Measurements from ENCODE around the gene MYL2.

The MYL2 gene

DNA sequence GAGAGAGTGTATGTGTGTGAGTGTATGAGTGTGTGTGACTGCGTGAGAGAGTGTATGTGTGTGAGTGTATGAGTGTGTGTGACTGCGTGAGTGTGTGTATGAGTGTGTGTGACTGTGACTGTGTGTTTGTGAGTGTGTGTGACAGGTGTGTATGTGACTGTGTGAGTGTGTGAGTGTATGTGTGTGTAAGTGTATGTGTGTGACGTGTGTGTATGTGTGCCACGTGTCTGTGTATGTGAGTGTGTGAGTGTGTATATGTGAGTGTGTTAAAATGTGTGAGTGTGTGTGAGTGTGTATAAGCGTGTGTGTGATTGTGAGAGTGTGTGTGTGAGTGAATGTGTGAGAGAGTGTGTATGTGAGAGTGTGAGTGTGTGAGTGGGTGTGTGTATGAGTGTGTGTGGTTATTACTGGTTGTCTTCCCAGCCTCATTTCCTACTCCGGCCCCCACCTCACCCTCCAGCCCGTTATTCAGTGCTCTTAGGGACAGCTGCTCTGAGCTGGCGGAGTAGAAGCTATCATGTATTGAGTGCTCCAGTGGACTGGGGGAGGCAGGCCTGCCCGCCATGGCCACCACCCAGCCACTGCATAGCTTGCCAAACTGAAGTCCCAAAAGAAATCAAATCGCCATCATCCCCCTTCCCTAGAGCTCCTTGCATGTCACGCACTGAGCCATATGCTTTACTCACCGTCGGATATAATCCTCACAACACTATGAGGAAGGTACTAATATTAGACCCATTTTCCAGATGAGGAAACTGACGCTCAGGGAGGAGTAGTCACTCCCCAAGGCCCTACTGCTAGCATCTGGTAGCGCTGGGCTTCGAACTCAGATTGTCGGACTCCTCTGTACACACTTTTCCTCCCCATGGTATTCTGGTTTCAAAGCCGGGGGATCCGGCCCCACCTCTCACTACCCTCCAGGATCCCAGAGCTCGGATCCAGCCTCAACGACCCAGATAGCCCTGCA lies 10.3 kb upstream of the MYL2 start:
- DNase-seq (ENCODE audit: low spot score) = no peak

DNA sequence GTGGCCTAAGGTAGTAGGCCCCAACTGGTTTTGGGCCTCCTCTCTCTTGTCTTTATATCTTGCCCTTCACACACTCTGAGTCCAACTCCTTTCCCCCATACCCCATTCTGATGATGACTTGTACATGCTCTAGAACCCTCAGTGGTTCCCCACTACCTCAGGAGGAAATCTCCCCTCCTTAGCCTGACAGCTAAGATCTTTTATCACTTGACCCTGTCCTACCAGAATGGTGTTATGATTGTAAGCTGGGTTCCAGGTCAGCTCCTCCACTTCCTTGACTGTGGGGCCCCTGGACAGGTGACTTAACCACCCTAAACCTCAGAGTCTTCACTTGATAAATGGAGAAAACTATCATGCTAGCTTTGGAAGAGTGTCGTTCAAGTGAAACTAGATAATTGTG lies 9.4 kb upstream of the MYL2 start:
- no peak for DNase-seq (ENCODE audit: low spot score)

DNA sequence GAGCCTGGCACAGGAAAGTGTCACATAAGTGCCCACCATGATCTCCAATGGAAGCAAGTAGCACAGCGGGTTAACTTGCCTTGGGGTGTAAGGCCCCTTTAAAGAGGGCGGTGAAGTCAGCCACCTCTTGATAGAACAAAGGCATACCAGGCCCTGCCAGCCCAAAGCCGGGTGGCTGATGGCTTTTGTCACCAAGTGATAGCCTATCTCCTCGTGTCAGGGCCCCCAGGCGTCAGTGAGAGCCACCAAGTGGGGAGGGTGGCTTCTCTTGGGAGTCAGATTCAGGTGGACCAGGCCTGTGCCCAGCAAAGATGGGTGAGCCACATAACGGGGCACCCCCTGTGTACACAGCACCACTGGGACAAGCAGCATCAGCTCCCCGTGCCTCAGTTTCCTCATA lies 8.3 kb upstream of the MYL2 start:
- no peak for DNase-seq (ENCODE audit: low spot score)

DNA sequence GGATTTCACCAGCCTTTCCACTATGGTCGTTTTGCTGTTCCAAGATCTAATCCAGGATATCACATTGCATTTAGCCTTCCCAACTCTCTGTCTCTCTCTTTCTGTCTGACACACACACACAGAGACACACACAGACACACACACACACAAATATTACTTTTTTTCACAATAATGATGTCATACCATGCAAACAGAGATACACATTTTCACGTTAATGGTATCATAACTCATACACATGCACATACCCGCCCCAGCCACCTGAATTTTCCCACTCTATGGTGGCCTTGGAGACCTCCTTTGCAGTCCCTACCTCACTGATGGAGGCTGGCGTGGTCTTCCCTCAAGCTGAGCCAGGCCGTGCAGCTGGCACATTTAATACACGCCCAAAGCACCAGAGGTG lies 7.2 kb upstream of the MYL2 start:
- DNase-seq (ENCODE audit: low spot score) = no peak

DNA sequence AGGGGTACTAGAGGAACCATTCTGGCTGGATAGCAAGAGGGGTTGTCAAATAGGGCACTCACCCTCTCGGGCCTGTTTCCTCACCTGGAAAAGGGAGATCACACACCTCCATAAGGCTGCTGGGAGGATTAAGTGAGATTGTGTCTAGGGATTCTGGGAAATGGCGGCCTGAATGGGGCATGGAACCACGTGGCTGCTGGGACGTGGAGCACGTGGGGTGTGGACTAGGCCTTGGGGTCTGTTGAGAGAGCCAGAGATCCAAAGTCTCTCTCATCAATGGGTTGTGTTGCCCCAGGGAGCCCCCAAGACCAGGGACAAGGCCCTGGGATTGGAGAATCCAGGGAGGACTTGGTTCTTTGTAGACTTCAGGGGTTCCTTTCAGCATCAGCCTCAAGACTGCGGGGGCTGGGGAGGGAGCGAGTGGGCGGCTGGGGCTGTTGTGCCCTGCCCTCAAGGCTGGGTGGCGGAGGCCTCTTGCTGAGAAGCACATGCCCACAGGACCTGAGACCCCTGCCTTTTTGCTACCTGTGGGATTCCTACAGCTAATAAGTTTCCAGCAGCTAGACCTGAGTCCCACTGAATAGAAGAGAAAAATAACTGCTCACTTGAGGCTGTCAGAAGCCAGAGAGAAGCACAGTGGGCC lies 3.4 kb upstream of the MYL2 start:
- no peak for DNase-seq (ENCODE audit: low spot score)

DNA sequence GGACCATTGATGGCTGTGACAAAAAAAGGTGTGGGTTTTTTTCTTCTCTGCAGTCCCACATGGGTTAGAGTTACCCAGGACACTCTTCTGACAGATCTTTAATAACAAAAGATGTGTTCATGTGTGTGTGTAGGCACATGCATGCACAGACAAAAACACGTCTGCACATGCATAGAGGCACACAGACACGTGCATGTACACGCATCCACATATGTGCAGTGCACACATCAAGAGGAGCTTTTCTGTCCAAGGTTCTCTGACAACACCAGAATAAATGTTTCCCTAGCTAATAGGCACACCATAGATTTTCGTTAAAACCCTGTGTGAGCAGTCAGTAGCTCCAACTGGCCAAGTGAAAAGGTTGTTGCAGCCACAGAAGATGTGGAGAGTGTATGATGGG lies 2.8 kb upstream of the MYL2 start:
- DNase-seq (ENCODE audit: low spot score) = no peak

DNA sequence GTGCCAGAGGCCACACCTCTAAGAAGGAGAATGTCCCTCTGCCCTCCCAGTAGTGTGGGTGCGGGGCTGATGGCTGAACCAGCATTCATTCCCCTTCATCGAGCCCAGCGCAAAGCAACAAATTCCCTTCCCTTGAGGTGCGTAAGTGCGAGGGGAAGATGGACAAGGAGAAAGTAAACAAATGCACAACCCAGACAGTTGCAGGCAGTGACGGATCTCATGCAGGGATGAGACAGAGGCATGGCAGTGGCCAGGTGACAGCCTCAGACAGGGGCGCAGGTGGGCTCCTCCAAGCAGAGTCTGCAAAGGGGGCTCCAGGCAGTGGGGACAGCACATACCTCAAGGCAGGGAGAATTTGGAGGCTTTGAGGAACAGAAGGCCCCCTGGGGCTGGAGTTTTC lies 2.3 kb upstream of the MYL2 start:
- no peak for DNase-seq (ENCODE audit: low spot score)

DNA sequence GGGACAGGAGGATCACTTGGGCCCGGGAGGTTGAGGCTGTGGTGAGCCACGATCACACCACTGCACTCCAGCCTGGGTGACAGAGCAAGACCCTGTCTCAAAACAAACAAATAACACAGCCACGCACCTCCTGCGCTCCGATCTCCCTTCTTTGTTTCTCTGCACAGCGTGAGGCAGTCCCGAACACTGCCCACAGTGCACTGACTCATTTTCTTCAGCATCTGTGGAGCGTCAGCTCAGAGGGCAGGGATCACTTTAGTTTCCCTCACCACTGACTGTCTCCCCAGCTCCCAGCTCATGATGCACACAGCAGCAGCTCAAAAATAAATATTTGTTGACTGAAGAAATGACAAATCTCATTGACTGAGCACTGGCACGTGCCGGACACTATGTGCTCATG lies 883 bp upstream of the MYL2 start:
- no peak for DNase-seq (ENCODE audit: low spot score)

DNA sequence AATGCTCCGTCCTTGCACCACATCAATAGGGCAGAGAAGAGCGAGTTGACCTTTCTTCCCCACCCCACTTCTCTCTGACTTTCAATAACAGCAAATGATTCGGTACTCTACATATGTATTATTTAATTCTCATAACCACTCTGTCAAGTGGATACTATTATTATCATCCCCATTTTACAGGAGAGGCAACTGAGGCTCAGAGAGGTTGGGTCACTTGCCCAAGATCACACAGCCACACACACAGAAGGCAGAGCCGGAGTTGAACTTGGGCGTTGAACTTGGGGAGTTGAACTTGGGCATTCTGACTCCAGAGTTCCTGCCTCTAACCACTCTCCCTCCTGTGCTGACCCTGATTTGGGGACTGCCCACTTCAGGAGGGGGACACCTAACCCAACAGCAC lies 659 bp downstream of the MYL2 start:
- DNase-seq (ENCODE audit: low spot score) = no peak

DNA sequence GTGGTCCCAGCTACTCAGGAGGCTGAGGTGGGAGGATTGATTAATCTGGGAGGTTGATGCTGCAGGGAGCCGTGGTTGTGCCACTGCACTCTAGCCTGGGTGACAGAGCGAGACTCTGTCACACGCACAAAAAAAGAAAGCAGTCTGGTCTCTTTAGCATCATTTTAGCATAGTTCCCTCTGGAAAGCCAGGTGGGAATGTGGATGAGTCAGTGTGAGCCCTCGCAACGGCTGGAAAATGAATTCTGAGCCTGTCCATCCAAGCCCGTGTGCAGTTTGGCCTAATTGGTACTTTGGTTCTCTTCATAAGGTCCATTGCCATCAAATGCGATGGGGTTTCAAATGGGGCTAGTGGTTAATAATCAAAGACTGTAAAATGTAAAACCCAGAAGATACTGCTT lies 2.4 kb downstream of the MYL2 start:
- no peak for DNase-seq (ENCODE audit: low spot score)

DNA sequence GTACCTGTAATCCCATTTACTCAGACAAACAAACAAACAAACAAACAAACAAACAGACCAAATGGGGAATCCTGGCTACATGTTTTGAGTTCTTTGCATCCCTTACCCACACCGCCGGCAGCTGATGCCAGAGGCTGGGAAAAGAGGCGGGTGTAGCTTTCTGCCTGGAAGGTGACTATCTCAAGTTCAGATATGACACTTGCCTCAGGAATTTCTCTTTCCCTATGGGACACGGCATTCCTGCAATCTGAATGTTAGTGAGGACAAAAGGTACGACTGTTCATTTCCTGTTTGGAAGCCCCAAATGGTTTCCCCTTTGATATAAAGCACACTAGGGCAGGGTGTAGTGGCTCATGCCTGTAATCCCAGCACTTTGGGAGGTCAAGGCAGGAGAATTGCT lies 2.9 kb downstream of the MYL2 start:
- DNase-seq (ENCODE audit: low spot score) = peak; percentile 32

DNA sequence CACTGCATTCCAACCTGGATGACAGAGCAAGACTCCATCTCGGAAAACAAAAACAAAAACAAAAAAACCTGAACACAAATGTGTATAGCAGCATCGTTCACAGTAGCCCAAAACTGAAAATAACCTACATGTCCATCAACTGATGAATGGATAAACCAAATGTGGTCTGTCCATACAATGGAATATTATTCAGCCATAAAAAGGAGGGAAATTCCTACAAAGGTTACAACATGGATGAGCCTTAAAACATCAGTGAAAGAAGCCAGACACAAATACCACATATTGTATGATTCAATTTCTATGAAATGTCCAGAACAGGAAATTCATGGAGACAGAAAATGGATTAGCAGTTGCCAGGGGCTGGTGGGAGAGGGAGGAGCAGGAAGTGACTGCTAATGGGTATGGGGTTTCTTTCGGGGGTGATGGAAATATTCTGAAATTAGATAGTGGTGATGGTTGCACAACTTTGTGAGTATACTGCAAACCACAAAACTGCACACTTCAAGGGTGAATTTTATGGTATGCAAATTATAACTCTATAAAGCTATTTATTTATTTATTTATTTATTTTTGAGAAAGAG lies 4.0 kb downstream of the MYL2 start:
- no peak for DNase-seq (ENCODE audit: low spot score)

DNA sequence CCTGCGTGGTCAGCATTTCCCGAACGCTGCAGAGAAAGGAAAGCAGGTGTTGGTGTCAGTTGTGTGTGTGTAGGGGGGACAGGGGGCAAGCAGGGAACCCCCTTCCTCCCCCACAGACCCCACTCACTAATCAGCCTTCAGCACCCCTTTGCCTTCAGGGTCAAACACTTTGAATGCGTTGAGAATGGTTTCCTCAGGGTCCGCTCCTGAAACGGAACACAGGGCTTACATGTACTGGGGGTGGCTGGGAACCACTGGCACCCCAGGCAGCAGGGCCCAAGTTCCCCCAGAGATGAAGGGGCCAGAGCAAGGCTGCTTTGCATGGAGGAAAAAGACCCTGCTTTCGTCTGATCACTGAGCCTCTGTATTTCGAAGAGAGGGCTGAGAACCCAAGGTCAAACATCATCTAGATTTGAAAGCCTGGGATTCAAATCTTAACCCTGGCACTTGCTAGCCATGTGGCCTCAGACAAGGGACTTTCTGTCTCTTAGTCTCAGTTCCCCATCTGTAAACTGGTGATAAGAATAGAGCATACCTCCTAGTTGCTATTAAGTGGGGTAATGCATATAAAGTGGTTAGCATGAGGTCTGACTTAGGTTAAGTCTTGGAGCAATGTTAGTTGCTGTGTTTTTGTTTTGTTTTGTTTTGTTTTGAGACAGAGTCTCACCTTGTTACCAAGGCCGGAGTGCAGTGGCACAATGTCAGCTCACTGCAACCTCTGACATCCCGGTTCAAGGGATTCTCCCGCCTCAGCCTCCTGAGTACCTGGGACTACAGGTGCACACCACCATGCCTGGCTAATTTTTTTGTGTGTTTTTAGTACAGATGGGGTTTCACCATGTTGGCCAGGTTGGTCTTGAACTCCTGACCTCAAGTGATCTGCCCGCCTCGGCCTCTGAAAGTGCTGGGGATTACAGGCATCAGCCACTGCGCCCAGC lies 7.0 kb downstream of the MYL2 start:
- DNase-seq (ENCODE audit: low spot score) = no peak

DNA sequence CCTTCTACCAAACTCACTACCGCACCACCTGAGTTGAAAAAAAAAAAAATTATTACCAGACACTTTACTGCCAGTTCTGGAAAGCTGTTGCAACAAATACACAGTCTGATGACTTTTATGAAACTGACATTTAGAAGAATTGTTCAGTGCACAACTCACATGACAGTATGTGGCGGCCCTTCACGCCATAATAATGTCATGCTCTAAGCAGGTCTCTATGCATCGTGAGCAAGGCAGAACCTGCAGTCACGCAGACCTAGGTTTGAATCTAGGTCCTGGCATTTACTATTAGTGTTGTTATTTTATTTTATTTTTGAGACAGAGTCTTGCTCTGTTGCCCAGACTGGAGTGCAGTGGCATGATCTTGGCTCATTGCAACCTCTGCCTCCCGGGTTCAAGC lies 8.1 kb downstream of the MYL2 start:
- no peak for DNase-seq (ENCODE audit: low spot score)

DNA sequence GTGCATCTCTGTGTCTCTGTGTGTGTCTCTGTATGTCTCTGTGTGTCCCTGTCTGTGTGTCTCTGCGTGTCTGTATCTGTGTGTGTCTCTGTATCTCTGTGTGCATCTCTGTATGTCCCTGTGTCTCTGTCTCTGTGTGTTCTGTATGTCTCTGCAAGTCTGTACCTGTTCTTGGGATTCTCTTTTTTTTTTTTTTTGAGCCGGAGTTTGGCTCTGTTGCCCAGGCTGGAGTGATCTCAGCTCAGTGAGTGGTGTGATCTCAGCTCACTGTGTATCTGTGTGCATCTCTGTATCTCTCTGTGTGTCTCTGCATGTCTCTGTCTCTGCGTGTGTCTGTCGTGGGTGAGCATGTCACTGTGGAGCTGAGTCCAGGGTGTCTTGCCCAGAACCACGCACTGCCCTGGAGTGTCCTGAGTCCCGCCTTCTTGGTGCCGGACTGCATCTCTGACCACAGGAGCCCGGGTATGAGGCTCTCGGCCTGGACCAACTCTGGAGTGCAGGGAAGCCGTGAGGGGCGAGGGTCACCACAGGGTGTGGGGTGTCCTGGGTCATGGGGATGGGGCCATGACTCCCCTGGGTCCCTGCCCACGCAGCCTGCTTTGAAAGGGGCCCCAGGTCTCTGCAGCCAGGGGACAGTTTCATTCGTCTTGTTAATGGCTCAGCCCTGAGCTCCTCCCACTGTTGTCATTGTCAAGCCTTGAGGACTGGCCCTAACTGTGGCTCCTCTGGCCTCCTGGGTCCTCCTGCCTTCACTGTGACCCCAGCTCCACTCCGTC lies 11.8 kb downstream of the MYL2 start:
- no peak for DNase-seq (ENCODE audit: low spot score)

DNA sequence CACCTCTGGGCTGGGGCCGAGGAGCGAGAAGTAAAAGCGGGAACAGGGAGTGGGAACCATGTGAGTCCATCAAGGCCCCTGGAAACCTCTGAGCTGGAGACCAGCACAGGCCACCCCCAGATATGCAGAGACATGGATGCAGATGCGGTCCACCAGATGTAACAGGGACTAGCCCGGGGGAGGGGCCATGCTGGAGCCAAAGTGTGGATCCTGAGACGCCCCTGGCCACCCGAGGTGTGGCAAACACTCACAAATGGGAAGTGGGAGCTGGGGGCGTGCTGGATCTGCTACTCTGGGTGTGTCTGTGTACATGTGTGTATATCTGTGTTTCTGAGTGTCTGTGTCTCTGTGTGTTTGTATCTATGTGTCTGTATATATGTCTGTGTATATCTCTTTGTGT lies 12.8 kb downstream of the MYL2 start:
- DNase-seq (ENCODE audit: low spot score) = no peak

DNA sequence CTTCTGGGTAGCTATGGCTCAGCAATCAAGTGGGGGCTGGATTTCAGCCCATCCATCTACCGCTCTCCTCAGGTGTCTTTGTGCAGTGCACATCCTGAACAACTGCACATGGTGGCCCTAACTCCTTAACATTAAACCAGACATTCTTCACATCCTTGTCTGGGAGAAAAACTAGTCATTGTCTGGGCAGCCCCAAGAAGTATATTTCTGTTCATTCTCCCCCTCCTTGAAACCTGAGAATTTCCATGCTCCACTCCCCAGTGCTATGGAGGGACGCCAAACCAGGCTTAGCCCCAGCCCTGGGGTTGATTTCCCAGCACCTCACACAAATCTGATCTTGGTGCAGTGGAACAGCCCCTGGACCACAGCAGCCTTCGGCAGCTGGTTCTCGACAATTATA lies 13.4 kb downstream of the MYL2 start:
- no peak for DNase-seq (ENCODE audit: low spot score)

DNA sequence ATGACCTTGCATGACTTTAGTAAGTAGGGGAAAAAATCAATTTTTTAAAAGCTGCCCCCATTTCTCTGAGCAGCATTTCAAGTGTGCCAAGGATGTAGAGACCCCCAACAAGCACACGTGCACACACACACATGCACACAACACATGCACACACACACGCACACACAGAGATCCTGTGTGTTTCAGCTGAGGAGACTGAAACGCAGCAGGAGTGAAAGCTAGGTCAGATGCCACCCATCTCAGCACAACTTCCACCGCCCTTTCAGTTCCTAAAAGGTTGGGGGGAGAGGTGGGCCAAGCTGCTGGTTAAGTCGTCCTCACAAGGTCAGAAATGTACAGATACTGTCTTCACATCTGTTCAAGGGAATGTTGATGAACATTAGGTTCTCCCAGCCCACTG lies 13.9 kb downstream of the MYL2 start:
- no peak for DNase-seq (ENCODE audit: low spot score)

DNA sequence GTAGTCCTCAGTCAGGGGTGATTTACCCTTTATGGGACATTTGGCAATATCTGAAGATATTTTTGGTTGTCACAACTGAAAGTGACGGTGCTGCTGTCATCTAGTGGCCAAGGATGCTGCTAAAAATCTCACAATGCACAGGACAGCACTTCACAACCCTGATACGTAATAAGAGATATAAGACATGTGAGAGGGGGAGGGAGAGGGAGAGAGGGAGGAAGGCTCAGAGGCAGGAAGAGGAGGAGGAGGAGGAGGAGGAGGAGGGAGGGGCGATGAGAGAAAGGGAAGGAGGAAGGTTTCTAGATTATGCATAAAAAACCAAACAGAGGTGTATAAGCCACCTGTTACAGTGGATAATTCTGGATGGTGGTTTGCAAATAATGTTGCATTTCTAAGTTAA lies 14.3 kb downstream of the MYL2 start:
- no peak for DNase-seq (ENCODE audit: low spot score)

DNA sequence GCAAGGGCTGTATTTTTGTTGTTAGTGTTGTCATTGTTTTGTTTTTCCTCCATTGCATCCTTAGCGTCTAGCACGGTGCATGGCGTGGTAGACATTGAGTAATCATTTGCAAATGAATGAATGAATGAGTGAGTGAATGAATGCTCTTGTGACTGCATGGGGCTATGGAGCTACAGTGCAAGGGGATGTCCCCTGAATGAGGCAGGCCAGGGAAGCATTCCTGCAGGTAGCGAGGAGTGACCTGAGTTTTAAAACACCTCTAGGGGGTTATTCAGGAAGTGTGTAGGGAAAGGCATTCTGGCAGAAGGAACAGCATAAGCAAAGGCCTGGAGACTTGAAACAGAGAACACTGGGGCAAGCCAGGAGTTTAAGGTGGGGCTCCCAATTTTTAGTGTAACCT lies 16.9 kb downstream of the MYL2 start:
- DNase-seq (ENCODE audit: low spot score) = no peak

DNA sequence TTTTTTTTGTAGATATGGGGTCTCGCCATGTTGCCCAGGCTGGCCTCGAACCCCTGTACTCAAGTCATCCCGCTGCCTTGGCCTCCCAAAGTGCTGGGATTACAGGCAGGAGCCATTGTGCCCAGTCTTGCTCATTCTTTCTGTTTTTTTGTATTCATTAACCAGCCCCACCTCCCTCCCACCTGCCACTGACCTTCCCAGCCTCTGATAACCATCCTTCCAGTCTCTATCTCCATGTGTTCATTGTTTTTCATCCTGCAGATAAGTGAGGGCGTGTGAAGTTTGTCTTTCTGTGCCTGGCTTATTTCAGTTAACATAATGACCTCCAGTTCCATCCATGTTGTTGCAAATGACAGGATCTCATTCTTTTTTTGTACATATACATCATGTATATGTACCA lies 19.0 kb downstream of the MYL2 start:
- DNase-seq (ENCODE audit: low spot score) = no peak

All from AG08395 (cell line).